GM23248 (cell line): ENCODE measurements around the gene ATP2C2.

ENCODE experiments used
- EZH2 ChIP-seq: fragments of 200-600 bp; sonication (generic); IDR thresholded peaks from 2 replicates; pipeline ENCODE4 v1.6.1; 2018; ENCODE audit warnings: antibody characterized with exemption, mild to moderate bottlenecking; ENCODE audit not compliant: insufficient read depth, poor library complexity, severe bottlenecking
- EZH2phosphoT487 ChIP-seq: fragments of 200-600 bp; sonication (generic); IDR thresholded peaks from 2 replicates; pipeline ENCODE4 v1.6.1; 2018; ENCODE audit warnings: antibody characterized with exemption, moderate library complexity, mild to moderate bottlenecking, low read depth; ENCODE audit not compliant: insufficient read depth

DNA sequence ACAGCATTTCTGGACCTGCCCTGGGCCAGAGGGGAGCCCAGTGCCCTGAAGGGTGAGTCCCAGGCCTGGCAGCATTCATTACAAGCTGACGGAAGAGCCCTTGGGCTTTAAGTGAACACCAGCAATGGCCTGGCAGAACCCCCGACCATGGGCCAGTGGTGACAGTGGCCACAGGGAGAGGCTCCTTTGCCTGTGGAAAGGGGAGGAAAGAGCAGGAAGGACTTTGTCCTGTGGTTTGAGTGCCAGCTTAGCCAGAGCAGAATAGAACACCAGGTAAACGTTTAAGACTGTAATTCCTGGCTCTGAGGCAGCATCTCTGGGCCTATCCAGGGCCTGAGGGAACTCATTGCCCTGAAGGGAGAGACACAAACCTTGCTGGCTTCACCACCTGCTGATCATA, 34.3 kb upstream of the ATP2C2 start:
- no peak for TF ChIP-seq EZH2phosphoT487
- TF ChIP-seq EZH2 = no peak
